GM21526 (cell line): ENCODE measurements around the gene ZNF74.
"Not testable (repeated sequence)": the region's sequence is repeated elsewhere in the genome, so short reads cannot be mapped to it uniquely, and the experiment has no call there.

ENCODE experiments used
- ATAC-seq: cut with Tn5 transposase; IDR thresholded peaks from one replicate; pipeline ENCODE4 v1.9.1; 2021; ENCODE audit warnings: moderate library complexity; ENCODE audit not compliant: unreplicated experiment, low FRiP score

The ZNF74 gene

GRCh38 chr22:20441631-20442484 lies 47.9 kb downstream of the ZNF74 start:
- ATAC-seq: no peak

GRCh38 chr22:20442485-20443284 lies 48.7 kb downstream of the ZNF74 start:
- ATAC-seq: no peak

- no peak for ATAC-seq
Observed at GRCh38 chr22:20444325-20444724, 50.4 kb downstream of the ZNF74 start.

- ATAC-seq: no peak
Observed at GRCh38 chr22:20446383-20446970, 52.5 kb downstream of the ZNF74 start.

- no peak for ATAC-seq
Observed at GRCh38 chr22:20448630-20449029, 54.7 kb downstream of the ZNF74 start.

- no peak for ATAC-seq
Observed at GRCh38 chr22:20449819-20450550, 56.0 kb downstream of the ZNF74 start.

GRCh38 chr22:20450551-20450906 lies 56.6 kb downstream of the ZNF74 start:
- no peak for ATAC-seq

GRCh38 chr22:20451129-20451778 lies 57.3 kb downstream of the ZNF74 start:
- ATAC-seq: not testable (repeated sequence)

GRCh38 chr22:20451920-20452319 lies 58.0 kb downstream of the ZNF74 start:
- ATAC-seq: no peak

GRCh38 chr22:20453222-20453621 lies 59.3 kb downstream of the ZNF74 start:
- no peak for ATAC-seq

GRCh38 chr22:20455709-20456063 lies 61.7 kb downstream of the ZNF74 start:
- ATAC-seq: no peak

- no peak for ATAC-seq
Observed at GRCh38 chr22:20456064-20456721, 62.2 kb downstream of the ZNF74 start.

GRCh38 chr22:20456722-20457076 lies 62.7 kb downstream of the ZNF74 start:
- ATAC-seq: no peak

- ATAC-seq: no peak
Observed at GRCh38 chr22:20457506-20458240, 63.7 kb downstream of the ZNF74 start.
